Suprapubic skin (tissue), 4 donors: ENCODE data around the gene CDK12. TPM values are rescaled to one million over a fixed set of nuclear protein-coding genes. Genes with fewer than 3 reads are reported as not detected.
"Not testable (repeated sequence)": the region's sequence is repeated elsewhere in the genome, so short reads cannot be mapped to it uniquely, and the experiment has no call there.

Experiments
- DNase-seq, 2 donors: peaks; one replicate each; pipeline ENCODE4 v3.0.0-alpha.2; 2019; ENCODE audit warnings: low spot score in 2 of 2
- H3K27ac ChIP-seq: fragments of 200-600 bp; sonication (generic); one replicate; pipeline ENCODE4 v1.5.1; 2019
- H3K27me3 ChIP-seq: fragments of 200-600 bp; sonication (generic); one replicate; pipeline ENCODE4 v1.5.1; 2019
- H3K36me3 ChIP-seq: fragments of 200-600 bp; sonication (generic); one replicate; pipeline ENCODE4 v1.5.1; 2019
- H3K4me1 ChIP-seq: fragments of 200-600 bp; sonication (generic); one replicate; pipeline ENCODE4 v1.5.1; 2019
- H3K4me3 ChIP-seq: fragments of 200-600 bp; sonication (generic); one replicate; pipeline ENCODE4 v1.5.1; 2019; ENCODE audit warnings: mild to moderate bottlenecking
- H3K9me3 ChIP-seq: fragments of 200-600 bp; sonication (generic); one replicate; pipeline ENCODE4 v1.5.1; 2019
- EP300 ChIP-seq: sonication (generic); formaldehyde crosslinking; IDR thresholded peaks from one replicate; pipeline ENCODE4 v1.6.1; 2017; ENCODE audit warnings: antibody characterized with exemption
- POLR2A ChIP-seq, 2 donors: fragments of 450-650 bp; IDR thresholded peaks; one replicate each; pipeline ENCODE4 v1.6.1; 2017; ENCODE audit warnings: antibody characterized with exemption in 2 of 2, mild to moderate bottlenecking in 2 of 2, moderate library complexity in 2 of 2
- POLR2AphosphoS5 ChIP-seq, 3 donors: sonication (generic); formaldehyde crosslinking; IDR thresholded peaks; one replicate each; pipeline ENCODE4 v1.6.1; 2017; ENCODE audit warnings: antibody characterized with exemption in 3 of 3
- WGBS: methylation state at CpG from one replicate; pipeline ENCODE4 v1.1.5; 2018; 5-methylcytosine and 5-hydroxymethylcytosine counted together
- total RNA-seq, 4 donors: library from RNA; depleted of rRNA; stranded (reverse); fragments of >200 nt; gene quantifications; one replicate each; pipeline ENCODE4 v1.1.0, GENCODE V29; 2016
- TF ChIP-seq, protein P1 (sequence below), 2 donors: fragments of 200-600 bp in 1 of 2; fragments of 450-650 bp in 1 of 2; sonication (generic) in 1 of 2; IDR thresholded peaks; one replicate each; pipeline ENCODE4 v1.5.1; 2016 to 2019; ENCODE audit warnings: antibody characterized with exemption in 2 of 2, mild to moderate bottlenecking in 1 of 2, moderate library complexity in 1 of 2

The CDK12 gene
- total RNA-seq, 4 donors from 2014 or later = 50.7 to 97.9 (median 54.4) TPM

DNA sequence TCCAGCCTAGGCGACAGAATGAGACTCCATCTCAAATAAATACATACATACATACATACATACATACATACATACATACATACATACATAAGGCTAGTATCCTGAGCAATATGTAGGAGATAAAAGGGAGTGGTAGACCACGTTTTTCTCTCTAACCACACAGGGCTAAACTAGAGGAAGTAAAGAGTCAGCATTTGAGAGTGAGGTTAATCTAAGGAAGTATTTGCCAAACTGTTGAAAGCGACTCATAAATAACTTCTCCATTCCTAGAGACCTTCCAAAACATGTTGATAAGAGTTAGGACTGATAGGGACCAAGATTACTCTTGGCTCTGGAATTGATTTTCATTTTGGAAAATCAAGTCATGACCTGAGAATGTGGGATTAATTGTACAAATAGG, 77.6 kb downstream of the CDK12 start:
- TF ChIP-seq POLR2AphosphoS5 (IDR thresholded peaks at IDR 0.05) (no peak), EP300 (no peak), POLR2A (IDR thresholded peaks at IDR 0.05) (no peak)
- TF ChIP-seq, protein P1, sequence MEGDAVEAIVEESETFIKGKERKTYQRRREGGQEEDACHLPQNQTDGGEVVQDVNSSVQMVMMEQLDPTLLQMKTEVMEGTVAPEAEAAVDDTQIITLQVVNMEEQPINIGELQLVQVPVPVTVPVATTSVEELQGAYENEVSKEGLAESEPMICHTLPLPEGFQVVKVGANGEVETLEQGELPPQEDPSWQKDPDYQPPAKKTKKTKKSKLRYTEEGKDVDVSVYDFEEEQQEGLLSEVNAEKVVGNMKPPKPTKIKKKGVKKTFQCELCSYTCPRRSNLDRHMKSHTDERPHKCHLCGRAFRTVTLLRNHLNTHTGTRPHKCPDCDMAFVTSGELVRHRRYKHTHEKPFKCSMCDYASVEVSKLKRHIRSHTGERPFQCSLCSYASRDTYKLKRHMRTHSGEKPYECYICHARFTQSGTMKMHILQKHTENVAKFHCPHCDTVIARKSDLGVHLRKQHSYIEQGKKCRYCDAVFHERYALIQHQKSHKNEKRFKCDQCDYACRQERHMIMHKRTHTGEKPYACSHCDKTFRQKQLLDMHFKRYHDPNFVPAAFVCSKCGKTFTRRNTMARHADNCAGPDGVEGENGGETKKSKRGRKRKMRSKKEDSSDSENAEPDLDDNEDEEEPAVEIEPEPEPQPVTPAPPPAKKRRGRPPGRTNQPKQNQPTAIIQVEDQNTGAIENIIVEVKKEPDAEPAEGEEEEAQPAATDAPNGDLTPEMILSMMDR (IDR thresholded peaks at IDR 0.05) = no peak

DNA sequence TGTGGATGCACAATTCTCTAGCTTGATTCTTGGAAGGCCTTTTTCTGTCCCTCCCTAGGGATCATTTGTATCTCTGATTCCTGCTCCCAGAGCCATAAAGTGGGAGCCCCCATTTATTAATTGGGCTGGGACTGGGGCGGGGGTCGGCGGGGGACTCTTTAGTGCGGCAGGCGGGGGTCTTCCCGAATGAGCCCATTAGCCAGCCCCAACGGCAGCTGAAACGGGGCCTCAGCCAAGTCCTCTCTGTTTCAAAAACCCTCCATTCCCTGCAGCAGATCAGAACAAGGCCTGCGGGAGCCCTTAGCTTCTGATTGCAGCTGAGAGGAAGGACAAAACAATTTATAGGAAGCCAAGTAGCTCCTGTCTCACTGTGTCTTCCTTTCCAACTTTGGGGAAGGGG, 79.3 kb downstream of the CDK12 start:
- H3K4me1 ChIP-seq = peaks cover 4% of the 10 kb centered on the region
- peaks cover 8% of the 10 kb centered on the region for H3K36me3 ChIP-seq
- H3K9me3 ChIP-seq = no peaks in the 10 kb centered on the region
- no peak for TF ChIP-seq POLR2AphosphoS5 (IDR thresholded peaks at IDR 0.05)
- no peak for TF ChIP-seq EP300
- TF ChIP-seq POLR2A (IDR thresholded peaks at IDR 0.05) = no peak
- TF ChIP-seq, protein P1 (IDR thresholded peaks at IDR 0.05) = no peak
- no peak overlapping the region for H3K27ac ChIP-seq
- no peak for DNase-seq
- H3K27me3 ChIP-seq = no peaks in the 10 kb centered on the region
- no peak overlapping the region for H3K4me3 ChIP-seq
- WGBS = 76% methylated on average over 9 of the region's 9 CpGs

More for the DNA sequence above, 77.6 kb downstream of the CDK12 start:
- WGBS = 46% methylated on average over 3 of the region's 3 CpGs
- Histone ChIP-seq H3K9me3 (no peaks in the 10 kb centered on the region), H3K27me3 (no peaks in the 10 kb centered on the region), H3K4me1 (peaks cover 4% of the 10 kb centered on the region), H3K4me3 (no peak overlapping the region), H3K27ac (no peak overlapping the region), H3K36me3 (no peaks in the 10 kb centered on the region)
- no peak for DNase-seq

DNA sequence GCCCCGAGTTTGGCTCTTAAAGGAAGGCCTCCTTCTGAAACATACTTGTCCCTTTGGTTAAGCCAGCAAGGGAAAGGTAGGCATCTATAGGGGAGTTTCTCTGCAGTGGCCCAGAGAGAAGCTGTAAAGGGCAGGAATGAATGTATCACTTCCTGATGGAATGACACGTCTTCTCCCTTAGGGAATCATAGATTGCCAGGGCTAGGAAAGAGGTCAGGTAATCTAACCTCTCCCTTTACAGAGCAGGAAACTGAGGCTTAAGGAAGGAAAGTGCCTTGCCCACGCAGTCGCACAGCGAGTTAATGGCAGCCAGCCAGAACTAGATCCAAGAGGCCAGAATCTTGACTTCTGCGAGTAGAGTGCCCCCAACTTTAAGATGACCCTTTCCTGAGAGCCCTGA, 80.4 kb downstream of the CDK12 start:
- no peak for DNase-seq
- no peak for TF ChIP-seq EP300
- no peak for TF ChIP-seq POLR2AphosphoS5 (IDR thresholded peaks at IDR 0.05)
- no peak for TF ChIP-seq POLR2A (IDR thresholded peaks at IDR 0.05)
- TF ChIP-seq, protein P1 (IDR thresholded peaks at IDR 0.05) = no peak
- Histone ChIP-seq H3K9me3 (no peaks in the 10 kb centered on the region), H3K4me1 (peaks cover 4% of the 10 kb centered on the region), H3K4me3 (no peak overlapping the region), H3K36me3 (peaks cover 11% of the 10 kb centered on the region), H3K27me3 (no peaks in the 10 kb centered on the region), H3K27ac (no peak overlapping the region)
- 81% methylated on average over 6 of the region's 6 CpGs for WGBS

DNA sequence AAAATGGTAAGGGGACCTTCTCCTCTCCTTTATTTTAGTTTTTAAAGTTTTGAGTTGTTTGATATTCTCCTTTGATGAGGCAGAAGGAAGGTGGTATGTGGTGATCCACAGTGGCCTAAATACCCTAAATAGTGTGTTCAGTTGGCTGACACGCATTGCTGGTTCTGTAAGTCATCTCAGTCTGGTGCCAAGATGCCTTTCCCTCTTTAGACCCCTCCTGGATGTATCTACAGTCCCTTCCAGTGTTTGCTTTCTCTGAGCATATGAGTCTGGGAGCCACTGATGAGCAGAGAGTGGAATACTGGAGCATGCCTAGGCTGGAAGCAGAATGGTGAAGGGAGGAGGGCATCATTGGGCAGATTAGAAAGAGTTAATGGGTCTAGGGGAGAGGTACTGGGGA, 81.9 kb downstream of the CDK12 start:
- DNase-seq = no peak
- Histone ChIP-seq H3K27ac (no peak overlapping the region), H3K4me1 (peaks cover 10% of the 10 kb centered on the region), H3K9me3 (no peaks in the 10 kb centered on the region), H3K4me3 (no peak overlapping the region), H3K36me3 (peaks cover 18% of the 10 kb centered on the region), H3K27me3 (no peaks in the 10 kb centered on the region)
- WGBS = 93% methylated on average over 1 of the region's 1 CpG
- TF ChIP-seq POLR2A (IDR thresholded peaks at IDR 0.05) = no peak

DNA sequence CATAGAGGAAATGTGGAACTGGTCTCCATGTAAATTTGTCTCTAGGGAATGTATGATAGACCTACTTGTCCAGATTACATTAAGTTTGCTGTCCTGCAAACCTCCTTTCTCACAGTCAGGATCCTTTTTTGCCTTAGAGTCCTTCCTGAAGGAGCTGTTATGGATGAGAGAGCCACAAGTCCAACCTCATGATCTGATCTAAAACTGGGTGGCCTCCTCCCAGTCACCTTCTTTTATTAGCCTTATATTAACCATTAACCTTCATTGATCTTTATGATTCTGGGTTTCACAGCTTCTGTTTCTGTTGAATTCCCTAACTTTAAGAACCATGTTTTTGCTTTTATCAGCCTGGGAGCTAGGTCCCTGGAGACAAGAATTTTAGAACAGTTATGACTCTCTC, 82.4 kb downstream of the CDK12 start:
- TF ChIP-seq POLR2A (IDR thresholded peaks at IDR 0.05) (no peak), EP300 (no peak), POLR2AphosphoS5 (IDR thresholded peaks at IDR 0.05) (no peak)
- TF ChIP-seq, protein P1 (IDR thresholded peaks at IDR 0.05) = no peak
- Histone ChIP-seq H3K27ac (no peak overlapping the region), H3K9me3 (no peaks in the 10 kb centered on the region), H3K4me3 (no peak overlapping the region), H3K36me3 (peaks cover 23% of the 10 kb centered on the region), H3K4me1 (peaks cover 13% of the 10 kb centered on the region), H3K27me3 (no peaks in the 10 kb centered on the region)
- no peak for DNase-seq

DNA sequence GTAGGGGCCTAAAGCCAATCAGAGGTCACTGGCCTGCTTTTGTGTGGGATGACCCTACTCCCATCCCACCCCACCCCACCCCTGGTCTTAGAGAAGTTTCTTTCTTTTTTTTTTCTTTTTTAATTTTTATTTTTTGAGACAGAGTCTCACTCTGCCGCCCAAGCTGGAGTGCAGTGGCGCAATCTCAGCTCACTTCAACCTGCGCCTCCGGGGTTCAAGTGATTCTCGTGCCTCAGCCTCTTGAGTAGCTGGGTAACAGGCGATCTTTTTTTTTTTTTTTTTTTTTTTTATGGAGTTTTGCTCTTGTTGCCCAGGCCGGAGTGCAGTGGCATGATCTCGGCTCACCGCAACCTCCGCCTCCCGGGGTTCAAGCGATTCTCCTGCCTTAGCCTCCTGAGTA, 83.1 kb downstream of the CDK12 start:
- peaks cover 30% of the 10 kb centered on the region for H3K36me3 ChIP-seq

More for the DNA sequence above, 83.1 kb downstream of the CDK12 start:
- DNase-seq, H3K27me3 ChIP-seq, H3K4me3 ChIP-seq, H3K27ac ChIP-seq, H3K9me3 ChIP-seq: not testable (repeated sequence)
- H3K4me1 ChIP-seq = peaks cover 13% of the 10 kb centered on the region
- 96% methylated on average over 12 of the region's 12 CpGs for WGBS
